Hepatocyte (in vitro differentiated cells): Measurements from ENCODE around the gene FHL1.

Experiments used
- EZH2 ChIP-seq: fragments of 200-600 bp; sonication (generic); IDR thresholded peaks from 2 replicates; pipeline ENCODE4 v1.6.1; 2016; ENCODE audit warnings: antibody characterized with exemption, mild to moderate bottlenecking, borderline replicate concordance
- EZH2phosphoT487 ChIP-seq: fragments of 200-600 bp; sonication (generic); IDR thresholded peaks from one replicate; pipeline ENCODE4 v1.6.1; 2018; ENCODE audit warnings: antibody characterized with exemption, mild to moderate bottlenecking, low read depth, moderate library complexity; ENCODE audit not compliant: unreplicated experiment, severe bottlenecking
- TF ChIP-seq, protein P1 (sequence below): fragments of 200-600 bp; sonication (generic); IDR thresholded peaks from 2 replicates; pipeline ENCODE4 v1.5.1; 2016; ENCODE audit warnings: antibody characterized with exemption, mild to moderate bottlenecking; ENCODE audit not compliant: poor library complexity

DNA sequence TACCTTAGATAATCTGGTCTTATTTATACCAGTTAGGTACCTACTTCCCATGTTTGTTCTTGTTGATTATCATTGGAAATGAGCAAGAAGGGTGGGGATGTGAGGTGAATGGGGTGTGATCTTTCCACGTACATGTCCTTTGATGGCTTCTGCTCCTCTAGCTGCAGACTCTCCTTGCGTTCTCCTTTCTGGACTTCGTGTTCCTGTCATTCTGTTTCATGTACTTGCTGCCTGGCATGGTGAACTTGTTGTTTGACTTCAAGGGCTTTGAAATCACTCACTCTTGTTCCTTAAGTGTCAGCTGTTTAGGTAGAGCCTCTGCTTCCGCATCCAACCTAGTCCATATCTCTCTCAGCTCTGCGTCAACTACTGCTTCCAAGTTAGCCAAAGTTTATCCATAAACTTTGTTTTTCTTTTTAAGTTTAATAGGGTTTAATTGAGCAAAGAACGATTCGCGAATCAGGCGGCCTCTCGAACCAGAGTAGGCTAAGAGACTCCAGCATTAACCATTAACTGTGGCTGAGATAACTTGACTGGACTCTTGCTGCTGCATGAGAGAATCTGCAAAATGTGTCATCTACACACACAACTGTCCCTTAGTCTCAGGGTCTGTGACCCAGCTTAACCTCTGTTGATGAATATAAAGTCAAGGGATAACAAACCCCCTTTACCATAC, 42.8 kb downstream of the FHL1 start:
- TF ChIP-seq, protein P1, sequence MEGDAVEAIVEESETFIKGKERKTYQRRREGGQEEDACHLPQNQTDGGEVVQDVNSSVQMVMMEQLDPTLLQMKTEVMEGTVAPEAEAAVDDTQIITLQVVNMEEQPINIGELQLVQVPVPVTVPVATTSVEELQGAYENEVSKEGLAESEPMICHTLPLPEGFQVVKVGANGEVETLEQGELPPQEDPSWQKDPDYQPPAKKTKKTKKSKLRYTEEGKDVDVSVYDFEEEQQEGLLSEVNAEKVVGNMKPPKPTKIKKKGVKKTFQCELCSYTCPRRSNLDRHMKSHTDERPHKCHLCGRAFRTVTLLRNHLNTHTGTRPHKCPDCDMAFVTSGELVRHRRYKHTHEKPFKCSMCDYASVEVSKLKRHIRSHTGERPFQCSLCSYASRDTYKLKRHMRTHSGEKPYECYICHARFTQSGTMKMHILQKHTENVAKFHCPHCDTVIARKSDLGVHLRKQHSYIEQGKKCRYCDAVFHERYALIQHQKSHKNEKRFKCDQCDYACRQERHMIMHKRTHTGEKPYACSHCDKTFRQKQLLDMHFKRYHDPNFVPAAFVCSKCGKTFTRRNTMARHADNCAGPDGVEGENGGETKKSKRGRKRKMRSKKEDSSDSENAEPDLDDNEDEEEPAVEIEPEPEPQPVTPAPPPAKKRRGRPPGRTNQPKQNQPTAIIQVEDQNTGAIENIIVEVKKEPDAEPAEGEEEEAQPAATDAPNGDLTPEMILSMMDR = no peak
- no peak for TF ChIP-seq EZH2
- no peak for TF ChIP-seq EZH2phosphoT487
